Stimulated activated CD4-positive, alpha-beta T cell treated with anti-CD3 and anti-CD28 coated beads, Interleukin-12 subunit alpha, Interleukin-12 subunit beta, amount 100 ng/mL, for 4 hours (primary cell): ENCODE results near the gene CFAP20.
"Not testable (repeated sequence)": the region's sequence is repeated elsewhere in the genome, so short reads cannot be mapped to it uniquely, and the experiment has no call there.

Experiments used
- DNase-seq: peaks from one replicate; pipeline ENCODE4 v3.0.0-alpha.2; 2020

CFAP20 gene

GRCh38 chr16:58095575-58095960, 33.6 kb downstream of the CFAP20 start:
- not testable (repeated sequence) for DNase-seq

DNA sequence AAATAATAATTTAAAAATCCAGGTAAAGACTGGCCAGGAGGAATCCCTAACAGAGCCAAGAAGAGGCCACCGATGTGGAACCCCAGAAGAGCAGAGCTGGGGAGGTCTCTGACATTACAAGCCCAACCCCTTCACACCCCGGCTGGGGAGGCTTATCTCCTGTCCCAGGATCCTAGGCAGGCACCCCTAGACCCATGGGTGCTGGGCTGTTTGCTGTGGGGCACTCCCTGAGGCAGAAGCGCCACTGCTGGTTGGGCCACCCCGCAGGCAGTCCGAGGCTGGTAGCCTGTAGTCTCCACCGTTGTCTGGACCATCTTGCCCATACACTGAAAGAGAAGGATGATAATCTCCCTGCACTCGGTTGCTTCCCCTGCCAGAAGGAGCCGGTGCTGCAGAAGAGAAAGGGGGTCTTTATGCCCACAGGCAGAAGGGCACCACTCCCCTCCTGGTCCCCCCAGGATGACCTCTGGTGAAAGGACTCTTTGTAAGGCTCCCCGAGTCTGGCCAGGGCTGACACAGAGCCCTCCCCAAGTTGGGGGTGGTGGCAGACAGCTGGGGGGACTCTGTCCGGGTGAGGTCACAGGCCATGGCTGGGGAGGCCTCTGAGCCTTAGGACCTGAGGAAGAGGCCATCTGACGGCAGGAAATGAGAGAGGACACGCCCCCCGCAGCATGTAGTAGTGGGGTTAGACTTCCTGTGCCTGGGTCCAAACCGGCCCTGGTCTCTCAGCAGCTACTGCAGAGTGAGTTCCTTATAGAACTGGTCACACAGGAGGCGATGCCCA, 34.2 kb downstream of the CFAP20 start:
- DNase-seq = no peak

DNA sequence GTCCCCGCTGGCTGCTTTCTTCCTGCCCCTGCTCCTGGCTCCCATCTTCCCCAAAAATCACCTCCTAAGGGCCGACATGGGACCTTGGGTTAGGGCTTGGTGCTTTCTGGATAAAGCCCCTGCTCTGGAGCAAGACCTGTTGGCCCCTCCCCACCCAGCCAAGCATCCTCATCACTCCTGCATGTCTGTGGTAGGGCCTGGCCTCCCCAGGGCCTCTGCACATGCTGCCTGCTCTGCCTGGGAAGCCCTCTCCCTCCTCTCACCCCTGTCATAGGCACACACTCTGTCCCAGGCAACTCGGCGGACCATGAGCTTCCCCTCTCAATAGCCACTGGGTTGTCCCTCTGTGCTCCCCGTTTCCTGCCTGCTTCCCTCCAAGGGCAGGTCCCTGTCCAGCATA, 35.2 kb downstream of the CFAP20 start:
- DNase-seq = no peak

GRCh38 chr16:58090396-58090795, 38.8 kb downstream of the CFAP20 start:
- not testable (repeated sequence) for DNase-seq

DNA sequence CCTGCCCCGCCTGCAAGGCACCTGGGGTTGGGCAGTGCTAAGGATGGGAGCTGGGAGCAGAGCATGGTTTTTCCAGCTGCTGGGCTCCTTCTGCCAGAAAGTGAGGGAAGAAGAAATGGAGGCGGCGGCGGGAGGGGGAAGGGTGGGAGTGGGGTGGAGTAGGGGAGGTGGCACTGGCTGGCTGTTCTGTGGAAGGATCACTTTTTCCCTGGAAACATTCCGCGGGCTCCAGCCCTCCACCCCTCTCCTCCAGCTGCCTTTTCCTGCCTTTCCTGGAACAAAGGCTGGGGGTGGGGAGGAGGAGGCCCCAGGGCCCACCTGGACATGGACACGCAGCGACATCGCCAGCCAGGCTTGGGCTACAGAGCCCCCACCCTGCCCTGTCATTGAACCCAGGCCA, 41.1 kb downstream of the CFAP20 start:
- no peak for DNase-seq

- no peak for DNase-seq
Observed at GRCh38 chr16:58087209-58087913, 41.8 kb downstream of the CFAP20 start.

GRCh38 chr16:58086381-58087208, 42.6 kb downstream of the CFAP20 start:
- DNase-seq = no peak

DNA sequence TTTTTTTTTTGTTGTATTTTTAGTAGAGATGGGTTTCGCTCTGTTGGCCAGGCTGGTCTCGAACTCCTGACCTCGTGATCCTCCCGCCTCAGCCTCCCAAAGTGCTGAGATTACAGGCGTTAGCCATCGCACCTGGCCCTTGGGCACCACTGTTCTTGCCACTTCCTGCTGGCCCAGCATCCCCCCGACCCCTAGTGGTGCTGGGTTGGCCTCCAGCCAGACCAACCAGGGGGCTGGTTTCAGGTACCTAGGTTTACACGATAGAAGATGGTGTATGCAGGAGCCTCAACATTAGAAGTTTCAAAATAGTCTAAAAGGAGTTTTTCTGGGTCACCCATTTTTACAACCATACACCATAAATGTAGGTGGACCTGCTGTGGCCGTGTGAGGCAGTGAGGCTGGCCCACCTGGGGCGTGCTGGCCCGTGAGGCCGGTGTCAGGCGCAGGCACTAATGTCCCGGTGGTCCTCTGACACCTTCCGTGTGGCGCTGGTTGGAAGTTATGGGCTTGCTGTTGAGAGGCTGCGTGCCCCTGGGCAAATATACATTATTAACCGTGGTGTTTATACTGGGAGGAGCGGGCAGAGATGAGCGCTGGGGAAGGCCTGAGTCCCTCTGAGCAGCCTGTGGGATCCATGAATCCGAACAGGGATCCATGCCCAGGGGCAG, 43.5 kb downstream of the CFAP20 start:
- DNase-seq = no peak

- DNase-seq = no peak
Observed at GRCh38 chr16:58085171-58085570, 44.0 kb downstream of the CFAP20 start.

DNA sequence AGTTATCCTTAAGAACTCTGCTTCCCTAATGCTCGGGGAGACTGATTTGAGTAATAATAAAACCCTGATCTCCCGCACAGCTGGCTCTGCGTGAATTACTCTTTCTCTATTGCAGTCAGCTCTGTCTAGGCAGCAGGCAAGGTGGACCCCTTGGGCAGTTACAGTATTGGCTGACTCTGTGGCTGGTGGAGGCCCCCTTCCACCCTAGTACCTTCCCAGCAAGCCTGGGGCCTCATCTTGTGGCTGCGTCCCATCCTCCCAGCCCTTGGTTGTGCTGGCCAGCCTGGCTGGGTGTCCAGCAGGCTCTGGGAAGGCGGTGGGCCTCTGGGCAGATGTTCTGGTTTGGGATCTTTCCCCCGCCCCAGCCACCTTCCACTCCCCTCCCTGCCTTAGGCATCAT, 44.5 kb downstream of the CFAP20 start:
- no peak for DNase-seq

DNA sequence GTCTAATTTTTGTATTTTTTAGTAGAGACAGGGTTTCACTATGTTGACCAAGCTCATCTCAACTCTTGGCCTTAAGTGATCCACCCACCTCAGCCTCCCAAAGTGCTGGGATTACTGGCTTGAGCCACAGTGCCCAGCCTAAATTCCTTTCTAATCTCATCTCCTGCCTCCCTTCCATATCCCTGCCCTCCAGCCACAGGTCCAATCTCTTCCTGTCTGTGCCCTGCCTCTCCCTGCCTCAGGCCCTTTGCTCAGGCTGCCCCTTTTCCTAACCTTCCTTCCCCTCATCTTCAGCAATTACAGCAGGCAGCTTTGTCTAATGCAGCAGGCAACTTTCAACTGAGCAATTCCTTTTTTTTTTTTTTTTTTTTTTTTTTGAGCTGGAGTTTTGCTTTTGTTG, 46.8 kb downstream of the CFAP20 start:
- no peak for DNase-seq

- DNase-seq = not testable (repeated sequence)
Observed at GRCh38 chr16:58080657-58081056, 48.5 kb downstream of the CFAP20 start.

- no peak for DNase-seq
Observed at GRCh38 chr16:58077796-58078195, 51.4 kb downstream of the CFAP20 start.

GRCh38 chr16:58076514-58076913, 52.7 kb downstream of the CFAP20 start:
- DNase-seq = no peak

DNA sequence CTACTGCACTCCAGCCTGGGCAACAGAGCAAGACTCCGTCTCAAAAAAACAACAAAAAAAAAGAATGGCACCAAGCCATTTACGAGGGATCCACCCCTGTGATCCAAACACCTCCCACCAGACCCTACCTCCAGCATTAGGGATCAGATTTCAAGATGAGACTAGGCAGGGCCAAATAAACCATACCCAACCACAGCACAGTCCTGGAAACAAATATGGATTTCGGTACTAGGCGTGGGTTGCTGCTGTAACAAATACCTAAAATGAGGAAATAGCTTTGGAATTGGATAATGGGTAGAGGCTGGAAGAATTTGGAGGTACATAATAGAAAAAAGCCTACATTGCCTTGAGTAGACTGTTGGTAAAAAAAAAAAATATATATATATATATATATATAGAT, 54.5 kb downstream of the CFAP20 start:
- DNase-seq = no peak

DNA sequence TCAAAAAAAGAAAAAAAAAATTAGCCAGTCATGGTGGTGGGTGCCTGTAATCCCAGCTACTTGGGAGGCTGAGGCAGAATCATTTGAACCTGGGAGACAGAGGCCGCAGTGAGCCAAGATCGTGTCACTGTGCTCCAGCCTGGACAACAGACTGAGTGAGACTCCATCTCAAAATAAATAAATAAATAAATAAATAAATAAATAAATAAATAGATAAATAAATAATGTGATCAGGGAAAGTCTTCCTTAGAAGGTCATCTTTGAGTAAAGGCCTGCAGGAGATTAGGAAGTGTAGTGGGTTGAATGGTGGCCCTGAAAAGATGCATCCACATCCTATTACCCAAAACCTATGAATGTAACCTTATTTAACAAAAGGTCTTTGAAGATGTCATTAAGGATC, 56.1 kb downstream of the CFAP20 start:
- not testable (repeated sequence) for DNase-seq

DNA sequence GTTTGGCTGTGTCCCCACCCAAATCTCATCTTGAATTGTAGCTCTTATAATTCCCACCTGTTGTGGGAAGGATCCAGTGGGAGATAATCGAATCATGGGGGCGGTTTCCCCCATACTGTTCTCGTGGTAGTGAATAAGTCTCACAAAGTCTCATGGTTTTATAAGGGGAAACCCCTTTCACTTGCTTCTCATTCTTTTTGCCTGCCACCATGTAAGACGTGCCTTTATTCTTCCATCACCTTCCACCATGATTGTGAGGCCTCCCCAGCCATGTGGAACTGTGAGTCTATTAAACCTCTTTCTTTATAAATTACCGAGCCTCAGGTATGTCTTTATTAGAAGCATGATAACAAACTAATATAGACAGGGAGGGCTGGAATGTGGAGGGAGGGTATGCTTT, 57.0 kb downstream of the CFAP20 start:
- DNase-seq = not testable (repeated sequence)

GRCh38 chr16:58070585-58070984, 58.6 kb downstream of the CFAP20 start:
- DNase-seq = no peak
